ENCODE results near the gene ALDH1L1. TPM values are rescaled to one million over a fixed set of nuclear protein-coding genes. Genes with fewer than 3 reads are reported as not detected.

Gene ALDH1L1
- total RNA-seq, 1 donor from 2014 or later: not detected

GRCh38 chr3:126146034-126146433, 34.4 kb downstream of the ALDH1L1 start:
- TF ChIP-seq CTCF (IDR thresholded peaks at IDR 0.05; ENCODE audit: unreplicated experiment): no peak
- no peaks in the 10 kb centered on the region for H3K4me1 Mint-ChIP-seq (ENCODE audit: unreplicated experiment)
- no peaks in the 10 kb centered on the region for H3K36me3 Mint-ChIP-seq (ENCODE audit: low read depth, unreplicated experiment)
- no peak overlapping the region for H3K4me3 Mint-ChIP-seq (ENCODE audit: unreplicated experiment)
- DNase-seq (ENCODE audit: low spot score): no peak
- H3K27ac Mint-ChIP-seq (ENCODE audit: unreplicated experiment): no peak overlapping the region
- H3K27me3 Mint-ChIP-seq (ENCODE audit: unreplicated experiment): no peaks in the 10 kb centered on the region
- H3K9me3 Mint-ChIP-seq (ENCODE audit: unreplicated experiment): no peaks in the 10 kb centered on the region

GRCh38 chr3:126142652-126143051, 37.7 kb downstream of the ALDH1L1 start:
- no peaks in the 10 kb centered on the region for H3K4me1 Mint-ChIP-seq (ENCODE audit: unreplicated experiment)
- no peak overlapping the region for H3K27ac Mint-ChIP-seq (ENCODE audit: unreplicated experiment)
- no peak for TF ChIP-seq CTCF (IDR thresholded peaks at IDR 0.05; ENCODE audit: unreplicated experiment)
- no peaks in the 10 kb centered on the region for H3K27me3 Mint-ChIP-seq (ENCODE audit: unreplicated experiment)
- H3K4me3 Mint-ChIP-seq (ENCODE audit: unreplicated experiment): no peak overlapping the region
- no peaks in the 10 kb centered on the region for H3K9me3 Mint-ChIP-seq (ENCODE audit: unreplicated experiment)
- no peak for DNase-seq (ENCODE audit: low spot score)
- H3K36me3 Mint-ChIP-seq (ENCODE audit: low read depth, unreplicated experiment): no peaks in the 10 kb centered on the region

- Mint-ChIP-seq H3K27ac (ENCODE audit: unreplicated experiment) (no peak overlapping the region), H3K27me3 (ENCODE audit: unreplicated experiment) (peaks cover 6% of the 10 kb centered on the region), H3K9me3 (ENCODE audit: unreplicated experiment) (no peaks in the 10 kb centered on the region), H3K36me3 (ENCODE audit: low read depth, unreplicated experiment) (no peaks in the 10 kb centered on the region), H3K4me1 (ENCODE audit: unreplicated experiment) (no peaks in the 10 kb centered on the region), H3K4me3 (ENCODE audit: unreplicated experiment) (no peak overlapping the region)
- peak; percentile 1 for DNase-seq (ENCODE audit: low spot score)
- no peak for TF ChIP-seq CTCF (IDR thresholded peaks at IDR 0.05; ENCODE audit: unreplicated experiment)
These were observed 42.8 kb downstream of the ALDH1L1 start for GRCh38 chr3:126137490-126138130.

GRCh38 chr3:126136428-126137220, 43.8 kb downstream of the ALDH1L1 start:
- H3K36me3 Mint-ChIP-seq (ENCODE audit: low read depth, unreplicated experiment): no peaks in the 10 kb centered on the region
- peak; percentile 2 for DNase-seq (ENCODE audit: low spot score)
- peaks cover 7% of the 10 kb centered on the region for H3K27me3 Mint-ChIP-seq (ENCODE audit: unreplicated experiment)
- no peak overlapping the region for H3K4me3 Mint-ChIP-seq (ENCODE audit: unreplicated experiment)
- H3K27ac Mint-ChIP-seq (ENCODE audit: unreplicated experiment): no peak overlapping the region
- no peaks in the 10 kb centered on the region for H3K4me1 Mint-ChIP-seq (ENCODE audit: unreplicated experiment)
- no peaks in the 10 kb centered on the region for H3K9me3 Mint-ChIP-seq (ENCODE audit: unreplicated experiment)
- no peak for TF ChIP-seq CTCF (IDR thresholded peaks at IDR 0.05; ENCODE audit: unreplicated experiment)

Data from endothelial cell (in vitro differentiated cells).